ENCODE measurements around the gene TLR4. TPM values are rescaled to one million over a fixed set of nuclear protein-coding genes. Genes with fewer than 3 reads are reported as not detected.

Gene TLR4
- total and polyA plus RNA-seq, 11 donors: 2.0 to 37.4 (median 10.3) TPM

- TF ChIP-seq POLR2A (IDR thresholded peaks at IDR 0.05) (no peak), CTCF (IDR thresholded peaks at IDR 0.05) (no peak)
- Histone ChIP-seq H3K27ac (peak overlapping the region in 9 of 12 donors; percentile 31 to 66 (median 58)), H3K9me3 (no peaks in the 10 kb centered on the region), H3K36me3 (no peaks in the 10 kb centered on the region), H3K4me3 (peak overlapping the region in 1 of 12 donors; percentile 7), H3K27me3 (no peaks in the 10 kb centered on the region), H3K4me1 (peaks cover 0 to 36% (median 6%) of the 10 kb centered on the region in 12 donors)
- intact Hi-C loops (cut with DNase I): loop anchor here in 1 of 10 donors (2.0 kb wide), 1 partner anchor 20 kb away; no protein-coding TSS in a partner anchor
- ATAC-seq (peak in 1 of 4 donors; percentile 30), DNase-seq (no peak)
- 0 to 1% (median 0%) methylated on average over 1 of the region's 1 CpG for WGBS, 4 donors
Observed at GRCh38 chr9:117678871-117679270, 25.3 kb upstream of the TLR4 start.

- Histone ChIP-seq H3K27me3 (no peaks in the 10 kb centered on the region), H3K27ac (peak overlapping the region in 10 of 12 donors; percentile 31 to 66 (median 59)), H3K9me3 (no peaks in the 10 kb centered on the region), H3K4me1 (peaks cover 0 to 36% (median 6%) of the 10 kb centered on the region in 12 donors), H3K4me3 (peak overlapping the region in 5 of 12 donors; percentile 1 to 39 (median 7)), H3K36me3 (no peaks in the 10 kb centered on the region)
- 35 to 44% (median 44%) methylated on average over 2 of the region's 2 CpGs for WGBS, 4 donors
- TF ChIP-seq CTCF (IDR thresholded peaks at IDR 0.05): no peak
- TF ChIP-seq POLR2A (IDR thresholded peaks at IDR 0.05): no peak
- ATAC-seq: peak in 1 of 4 donors; percentile 62
- DNase-seq: no peak
- intact Hi-C loops (cut with DNase I): loop anchor here in 1 of 10 donors (2.0 kb wide), 1 partner anchor 19 kb away; no protein-coding TSS in a partner anchor
Observed at GRCh38 chr9:117679416-117679815, 24.8 kb upstream of the TLR4 start.

GRCh38 chr9:117681888-117682287 is 22.3 kb upstream of the TLR4 start:
- WGBS, 4 donors: 71 to 79% (median 76%) methylated on average over 2 of the region's 2 CpGs
- intact Hi-C loops (cut with DNase I): no loop called here
- no peak overlapping the region for H3K4me3 ChIP-seq
- H3K36me3 ChIP-seq: no peaks in the 10 kb centered on the region
- no peak for DNase-seq
- H3K27me3 ChIP-seq: no peaks in the 10 kb centered on the region
- no peaks in the 10 kb centered on the region for H3K9me3 ChIP-seq
- H3K27ac ChIP-seq: no peak overlapping the region
- TF ChIP-seq POLR2A (IDR thresholded peaks at IDR 0.05): no peak
- no peak for TF ChIP-seq CTCF (IDR thresholded peaks at IDR 0.05)
- H3K4me1 ChIP-seq: peaks cover 0 to 36% (median 6%) of the 10 kb centered on the region in 12 donors
- ATAC-seq: no peak

GRCh38 chr9:117682955-117683710 is 21.1 kb upstream of the TLR4 start:
- H3K4me1 ChIP-seq: peaks cover 0 to 25% (median 4%) of the 10 kb centered on the region in 12 donors
- H3K27ac ChIP-seq: no peak overlapping the region
- WGBS, 4 donors: 64 to 76% (median 69%) methylated on average over 3 of the region's 3 CpGs
- H3K4me3 ChIP-seq: no peak overlapping the region
- DNase-seq (no peak), ATAC-seq (no peak)
- TF ChIP-seq CTCF (IDR thresholded peaks at IDR 0.05) (no peak), POLR2A (IDR thresholded peaks at IDR 0.05) (no peak)
- H3K36me3 ChIP-seq: no peaks in the 10 kb centered on the region
- peaks cover 0 to 2% (median 0%) of the 10 kb centered on the region in 12 donors for H3K9me3 ChIP-seq
- H3K27me3 ChIP-seq: no peaks in the 10 kb centered on the region
- intact Hi-C loops (cut with DNase I): no loop called here
